Measurements from ENCODE around the gene STXBP1.

STXBP1 gene

DNA sequence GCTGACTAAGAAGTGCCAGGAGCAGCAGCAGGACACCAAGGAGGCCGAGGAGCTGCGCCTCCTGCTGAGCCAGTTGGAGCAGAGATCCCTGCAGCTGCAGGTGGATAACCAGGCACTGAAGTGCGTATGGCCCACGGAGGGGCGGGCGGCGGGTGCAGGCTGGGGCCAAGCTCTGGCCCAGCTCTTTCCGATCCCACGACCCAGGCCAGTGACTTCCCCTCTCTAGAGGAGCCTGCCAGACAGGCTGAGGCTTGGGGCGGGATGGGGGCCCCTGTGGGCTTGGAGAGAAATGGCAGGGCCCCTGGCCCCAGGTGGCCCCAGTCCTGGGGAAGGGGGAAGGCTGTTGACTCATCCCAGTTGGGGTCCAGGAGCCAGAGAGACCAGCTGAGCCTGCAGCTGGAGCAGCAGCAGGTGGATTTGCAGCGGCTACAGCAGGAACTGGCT is 99.8 kb downstream of the STXBP1 start:
- Histone ChIP-seq H3K9ac (ENCODE audit: low read length) (no peak overlapping the region), H3K36me3 (ENCODE audit: control insufficient read depth, insufficient read depth, low read length) (no peaks in the 10 kb centered on the region), H3K27me3 (ENCODE audit: control insufficient read depth, insufficient read depth, low read length) (no peaks in the 10 kb centered on the region), H3K4me3 (ENCODE audit: low read length) (no peak overlapping the region), H3K27ac (ENCODE audit: low read depth, low read length) (no peak overlapping the region), H3K4me1 (ENCODE audit: control insufficient read depth, insufficient read depth, low read length) (peaks cover 3% of the 10 kb centered on the region)

DNA sequence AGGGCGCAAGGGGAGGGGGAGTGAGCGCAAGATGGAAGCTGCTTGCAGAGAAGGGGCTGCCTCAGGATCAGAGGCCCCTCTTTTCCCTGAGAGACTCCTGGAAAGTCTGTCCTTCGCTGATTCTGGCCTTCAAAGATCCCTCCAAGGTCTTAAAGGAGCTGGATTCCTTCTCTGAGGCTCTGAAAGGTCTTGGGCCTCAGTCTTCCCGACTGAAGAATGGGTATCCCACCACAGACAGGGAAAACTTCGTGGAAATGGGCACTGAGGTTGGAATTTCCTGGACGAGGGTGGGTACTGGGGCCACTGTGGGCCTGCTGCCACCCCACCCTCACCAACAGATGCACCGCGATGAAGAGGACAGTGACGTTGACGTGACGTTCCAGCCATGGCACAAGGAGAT is 100.3 kb downstream of the STXBP1 start:
- H3K36me3 ChIP-seq (ENCODE audit: control insufficient read depth, insufficient read depth, low read length) = no peaks in the 10 kb centered on the region
- no peak overlapping the region for H3K27ac ChIP-seq (ENCODE audit: low read depth, low read length)
- no peak overlapping the region for H3K4me3 ChIP-seq (ENCODE audit: low read length)
- H3K4me1 ChIP-seq (ENCODE audit: control insufficient read depth, insufficient read depth, low read length) = peaks cover 3% of the 10 kb centered on the region
- H3K27me3 ChIP-seq (ENCODE audit: control insufficient read depth, insufficient read depth, low read length) = no peaks in the 10 kb centered on the region
- no peak overlapping the region for H3K9ac ChIP-seq (ENCODE audit: low read length)

- Histone ChIP-seq H3K36me3 (ENCODE audit: control insufficient read depth, insufficient read depth, low read length) (no peaks in the 10 kb centered on the region), H3K27ac (ENCODE audit: low read depth, low read length) (no peak overlapping the region), H3K27me3 (ENCODE audit: control insufficient read depth, insufficient read depth, low read length) (no peaks in the 10 kb centered on the region), H3K4me3 (ENCODE audit: low read length) (no peak overlapping the region), H3K9ac (ENCODE audit: low read length) (no peak overlapping the region), H3K4me1 (ENCODE audit: control insufficient read depth, insufficient read depth, low read length) (peaks cover 3% of the 10 kb centered on the region)
These were observed 100.8 kb downstream of the STXBP1 start for GRCh38 chr9:127712867-127713266.

DNA sequence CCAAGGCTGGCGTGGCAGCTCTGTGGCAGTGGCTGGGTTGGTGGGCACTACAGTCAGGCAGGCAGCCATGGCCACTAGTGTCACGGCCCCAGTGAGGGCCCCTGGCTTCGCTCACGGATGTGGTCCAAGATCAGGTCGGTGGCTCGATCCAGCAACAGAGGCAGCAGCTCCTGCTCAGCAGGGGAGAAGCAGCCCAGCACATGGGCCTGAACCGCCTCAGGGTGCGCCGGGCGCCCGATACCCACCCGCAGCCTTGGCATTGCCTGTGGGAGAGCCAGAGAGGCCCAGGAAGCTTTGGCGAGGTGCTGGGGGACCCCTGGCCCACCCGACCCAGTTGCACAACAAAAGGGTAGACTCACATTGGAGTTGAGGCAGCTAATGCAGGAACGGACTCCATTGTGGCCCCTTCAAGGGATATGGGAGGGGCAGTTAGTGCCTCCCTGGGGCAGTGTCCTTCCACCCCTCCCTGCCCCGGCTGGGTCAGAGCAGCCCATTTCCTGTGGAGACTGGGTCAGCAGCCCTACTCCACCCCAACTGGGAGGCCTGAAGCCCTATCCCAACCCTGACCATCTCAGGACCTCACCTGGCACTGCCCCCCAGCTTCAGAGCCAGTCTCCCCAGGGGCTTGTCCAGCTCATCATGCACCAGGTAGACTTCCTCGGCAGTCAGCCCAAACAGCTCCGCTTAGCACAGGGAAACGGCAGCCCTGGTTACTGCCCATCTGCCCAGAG is 102.1 kb downstream of the STXBP1 start:
- no peaks in the 10 kb centered on the region for H3K36me3 ChIP-seq (ENCODE audit: control insufficient read depth, insufficient read depth, low read length)
- H3K27me3 ChIP-seq (ENCODE audit: control insufficient read depth, insufficient read depth, low read length) = no peaks in the 10 kb centered on the region
- H3K4me3 ChIP-seq (ENCODE audit: low read length) = peak overlapping the region; percentile 93
- H3K27ac ChIP-seq (ENCODE audit: low read depth, low read length) = no peak overlapping the region
- no peak overlapping the region for H3K9ac ChIP-seq (ENCODE audit: low read length)
- H3K4me1 ChIP-seq (ENCODE audit: control insufficient read depth, insufficient read depth, low read length) = peaks cover 3% of the 10 kb centered on the region

- H3K4me1 ChIP-seq (ENCODE audit: control insufficient read depth, insufficient read depth, low read length) = peaks cover 3% of the 10 kb centered on the region
- peak overlapping the region; percentile 93 for H3K4me3 ChIP-seq (ENCODE audit: low read length)
- no peaks in the 10 kb centered on the region for H3K36me3 ChIP-seq (ENCODE audit: control insufficient read depth, insufficient read depth, low read length)
- H3K27ac ChIP-seq (ENCODE audit: low read depth, low read length) = peak overlapping the region; percentile 65
- H3K27me3 ChIP-seq (ENCODE audit: control insufficient read depth, insufficient read depth, low read length) = no peaks in the 10 kb centered on the region
- H3K9ac ChIP-seq (ENCODE audit: low read length) = peak overlapping the region; percentile 61
These were observed 102.9 kb downstream of the STXBP1 start for GRCh38 chr9:127714951-127715469.

DNA sequence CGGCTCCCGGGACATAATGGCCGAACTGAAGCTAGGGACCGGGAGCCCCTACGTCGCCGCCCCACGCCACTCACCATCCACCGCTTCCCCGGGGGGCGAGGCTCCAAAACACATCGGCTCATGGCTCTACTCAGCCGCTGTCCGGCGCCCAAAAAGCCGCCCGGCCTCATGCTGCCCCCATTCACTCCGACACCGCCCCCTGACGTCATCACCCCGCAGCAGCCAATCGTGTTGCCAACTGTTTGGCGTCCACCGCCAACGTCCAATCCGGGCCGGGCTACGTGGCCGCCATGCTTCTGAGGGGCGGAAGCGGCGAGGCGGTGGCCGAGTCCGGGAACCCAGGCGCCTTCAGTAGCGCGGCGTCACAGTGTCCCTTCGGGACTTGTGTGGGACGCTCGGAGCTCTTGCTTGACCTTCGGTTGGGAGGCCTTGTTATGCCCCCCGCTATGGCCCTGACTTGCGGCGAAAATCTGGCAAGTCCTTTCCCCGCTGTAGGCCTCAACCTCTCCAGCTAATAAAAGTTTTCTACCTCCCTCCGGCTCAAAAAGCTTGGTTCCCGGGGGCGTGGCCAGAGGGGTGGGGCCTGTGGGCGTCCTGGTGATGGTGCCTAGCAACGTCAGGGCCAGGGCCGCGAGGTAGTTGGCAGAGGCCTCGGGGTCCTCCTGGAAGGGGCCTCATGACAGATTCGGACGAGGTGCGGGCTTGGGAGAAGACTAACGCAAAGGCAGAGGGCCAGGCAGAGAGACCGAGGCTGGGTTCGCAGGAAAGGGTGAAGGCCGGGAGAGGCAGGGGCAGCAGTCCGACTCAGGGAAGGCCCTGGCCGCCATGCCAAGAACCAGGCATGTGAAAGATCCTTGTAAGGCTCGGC is 103.6 kb downstream of the STXBP1 start, which contains the start of the genes PTRH1 and TTC16:
Gene PTRH1 (minus strand): TSS at position 194 of the 868 bp plus-strand sequence. CDS start 24 bp downstream, at position 170.
Gene TTC16 (plus strand): TSS at position 610 of the 868 bp plus-strand sequence. CDS start 67 bp downstream, at position 677.
- Histone ChIP-seq H3K4me3 (ENCODE audit: low read length) (peak within 1 kb of the TSS; percentile 93), H3K27me3 (ENCODE audit: control insufficient read depth, insufficient read depth, low read length) (no peaks in the 10 kb centered on the region), H3K27ac (ENCODE audit: low read depth, low read length) (peak within 1 kb of the TSS; percentile 87), H3K9ac (ENCODE audit: low read length) (peak within 1 kb of the TSS; percentile 90), H3K36me3 (ENCODE audit: control insufficient read depth, insufficient read depth, low read length) (no peaks in the 10 kb centered on the region), H3K4me1 (ENCODE audit: control insufficient read depth, insufficient read depth, low read length) (peaks cover 3% of the 10 kb centered on the region)

- Histone ChIP-seq H3K27ac (ENCODE audit: low read depth, low read length) (peak overlapping the region; percentile 87), H3K27me3 (ENCODE audit: control insufficient read depth, insufficient read depth, low read length) (no peaks in the 10 kb centered on the region), H3K4me3 (ENCODE audit: low read length) (peak overlapping the region; percentile 93), H3K4me1 (ENCODE audit: control insufficient read depth, insufficient read depth, low read length) (peaks cover 3% of the 10 kb centered on the region), H3K36me3 (ENCODE audit: control insufficient read depth, insufficient read depth, low read length) (no peaks in the 10 kb centered on the region), H3K9ac (ENCODE audit: low read length) (peak overlapping the region; percentile 5)
These were observed 104.3 kb downstream of the STXBP1 start for GRCh38 chr9:127716412-127716811.

- no peaks in the 10 kb centered on the region for H3K36me3 ChIP-seq (ENCODE audit: control insufficient read depth, insufficient read depth, low read length)
These were observed 105.7 kb downstream of the STXBP1 start for GRCh38 chr9:127717766-127718165.

GRCh38 chr9:127720031-127720864 is 108.2 kb downstream of the STXBP1 start:
- H3K27ac ChIP-seq (ENCODE audit: low read depth, low read length) = no peak overlapping the region
- no peaks in the 10 kb centered on the region for H3K27me3 ChIP-seq (ENCODE audit: control insufficient read depth, insufficient read depth, low read length)
- H3K9ac ChIP-seq (ENCODE audit: low read length) = no peak overlapping the region

More at GRCh38 chr9:127717766-127718165, 105.7 kb downstream of the STXBP1 start:
- Histone ChIP-seq H3K4me3 (ENCODE audit: low read length) (no peak overlapping the region), H3K27me3 (ENCODE audit: control insufficient read depth, insufficient read depth, low read length) (no peaks in the 10 kb centered on the region), H3K4me1 (ENCODE audit: control insufficient read depth, insufficient read depth, low read length) (peaks cover 3% of the 10 kb centered on the region), H3K9ac (ENCODE audit: low read length) (no peak overlapping the region), H3K27ac (ENCODE audit: low read depth, low read length) (no peak overlapping the region)

DNA sequence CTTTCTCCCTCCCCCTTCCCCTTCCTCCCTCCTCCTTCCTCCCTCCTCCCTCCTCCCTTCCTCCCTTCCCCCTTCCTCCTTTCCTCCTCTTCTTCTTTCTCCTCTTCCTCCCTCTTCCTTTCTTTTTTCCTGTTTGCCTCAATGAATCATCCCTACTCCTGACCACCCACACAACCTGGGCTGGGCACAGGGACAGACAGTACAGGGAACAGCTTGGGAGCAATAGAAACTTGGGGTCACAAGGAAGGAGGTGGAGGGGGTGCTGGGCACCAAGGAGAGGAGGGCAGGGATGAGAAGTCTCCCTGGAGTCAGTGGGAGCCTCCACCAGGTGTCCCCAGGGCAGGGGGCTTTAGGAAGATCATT is 108.8 kb downstream of the STXBP1 start:
- no peaks in the 10 kb centered on the region for H3K27me3 ChIP-seq (ENCODE audit: control insufficient read depth, insufficient read depth, low read length)

More at GRCh38 chr9:127720031-127720864, 108.2 kb downstream of the STXBP1 start:
- Histone ChIP-seq H3K4me3 (ENCODE audit: low read length) (no peak overlapping the region), H3K36me3 (ENCODE audit: control insufficient read depth, insufficient read depth, low read length) (no peaks in the 10 kb centered on the region), H3K4me1 (ENCODE audit: control insufficient read depth, insufficient read depth, low read length) (no peaks in the 10 kb centered on the region)

GRCh38 chr9:127721391-127721821 is 109.3 kb downstream of the STXBP1 start:
- no peak overlapping the region for H3K4me3 ChIP-seq (ENCODE audit: low read length)
- no peak overlapping the region for H3K27ac ChIP-seq (ENCODE audit: low read depth, low read length)
- no peaks in the 10 kb centered on the region for H3K4me1 ChIP-seq (ENCODE audit: control insufficient read depth, insufficient read depth, low read length)
- H3K36me3 ChIP-seq (ENCODE audit: control insufficient read depth, insufficient read depth, low read length) = no peaks in the 10 kb centered on the region
- H3K9ac ChIP-seq (ENCODE audit: low read length) = no peak overlapping the region
- no peaks in the 10 kb centered on the region for H3K27me3 ChIP-seq (ENCODE audit: control insufficient read depth, insufficient read depth, low read length)

More for the DNA sequence above, 108.8 kb downstream of the STXBP1 start:
- Histone ChIP-seq H3K27ac (ENCODE audit: low read depth, low read length) (no peak overlapping the region), H3K36me3 (ENCODE audit: control insufficient read depth, insufficient read depth, low read length) (no peaks in the 10 kb centered on the region), H3K4me1 (ENCODE audit: control insufficient read depth, insufficient read depth, low read length) (no peaks in the 10 kb centered on the region), H3K9ac (ENCODE audit: low read length) (no peak overlapping the region), H3K4me3 (ENCODE audit: low read length) (no peak overlapping the region)
